Endometrial microvascular endothelial cells (primary cell): ENCODE data around the gene ZWILCH. TPM values are rescaled to one million over a fixed set of nuclear protein-coding genes. Genes with fewer than 3 reads are reported as not detected.

Source experiments
- in situ Hi-C: cut with HindIII; loops from 2 replicates; pipeline ENCODE4 v1.10.0; 2017; ENCODE audit warnings: low sequenced_read_pairs, low pct_unique_long_range_greater_than_20kb; ENCODE audit errors: inconsistent ontology term
- total RNA-seq: library from RNA; depleted of rRNA; stranded (reverse); fragments of >200 nt; gene quantifications from one replicate; pipeline ENCODE4 v1.2.3, GENCODE V29; 2015; ENCODE audit errors: inconsistent ontology term

ZWILCH gene
- total RNA-seq, 1 donor from 2014 or later: 33.9 TPM

- in situ Hi-C loops: no loop called here
Observed at GRCh38 chr15:66594344-66594743, 89.2 kb downstream of the ZWILCH start.

GRCh38 chr15:66594836-66595235, 89.7 kb downstream of the ZWILCH start:
- in situ Hi-C loops: no loop called here

GRCh38 chr15:66595332-66595731, 90.2 kb downstream of the ZWILCH start:
- in situ Hi-C loops: no loop called here

GRCh38 chr15:66595931-66596545, 90.9 kb downstream of the ZWILCH start:
- in situ Hi-C loops: no loop called here

GRCh38 chr15:66598095-66598815, 93.1 kb downstream of the ZWILCH start:
- in situ Hi-C loops: no loop called here

Other genes with a start within 250 kb of the ZWILCH start
- gene DIS3L, start 211.8 kb upstream of the ZWILCH start, total RNA-seq: 19.7 TPM
- gene TIPIN, start 148.6 kb upstream of the ZWILCH start, total RNA-seq: 11.8 TPM
- 51.8 TPM for gene MAP2K1, start 118.4 kb upstream of the ZWILCH start, total RNA-seq
- gene SNAPC5, start 7.6 kb upstream of the ZWILCH start, total RNA-seq: 19.3 TPM
- 4,171 TPM for gene RPL4, start 471 bp upstream of the ZWILCH start, total RNA-seq
- not detected for gene LCTL, start 60.7 kb downstream of the ZWILCH start, total RNA-seq
- 4.2 TPM for gene SMAD6, start 196.9 kb downstream of the ZWILCH start, total RNA-seq